Choroid plexus epithelial cell (primary cell): Measurements from ENCODE around the gene DNAH14.

ENCODE experiments used
- DNase-seq: peaks from one replicate; pipeline ENCODE4 v3.0.0-alpha.2; 2010; ENCODE audit warnings: low read depth
- H3K4me3 ChIP-seq: 2 replicates; pipeline ENCODE4 v1.5.1; 2011; ENCODE audit warnings: low read depth, mild to moderate bottlenecking, control low read depth, low read length, moderate library complexity
- CTCF ChIP-seq: conservative IDR thresholded peaks from 2 replicates; pipeline ENCODE4 v1.5.1; 2011; ENCODE audit warnings: low read depth, mild to moderate bottlenecking, control low read depth, inconsistent platforms, low read length, moderate library complexity

The DNAH14 gene

GRCh38 chr1:225428881-225429455 lies 499.5 kb downstream of the DNAH14 start:
- DNase-seq, result no peak
- peak overlapping the region; percentile 85 for H3K4me3 ChIP-seq
- TF ChIP-seq CTCF, result no peak

GRCh38 chr1:225430301-225430700 lies 500.8 kb downstream of the DNAH14 start:
- no peak for DNase-seq
- TF ChIP-seq CTCF, result no peak
- H3K4me3 ChIP-seq, result no peak overlapping the region

GRCh38 chr1:225431081-225431863 lies 501.8 kb downstream of the DNAH14 start:
- no peak for DNase-seq
- no peak overlapping the region for H3K4me3 ChIP-seq
- no peak for TF ChIP-seq CTCF

- DNase-seq, result no peak
- TF ChIP-seq CTCF, result no peak
- H3K4me3 ChIP-seq, result no peak overlapping the region
Measured at GRCh38 chr1:225434046-225434445, 504.6 kb downstream of the DNAH14 start.

- H3K4me3 ChIP-seq, result no peak overlapping the region
- no peak for DNase-seq
Measured at GRCh38 chr1:225435076-225435475, 505.6 kb downstream of the DNAH14 start.

GRCh38 chr1:225435487-225435886 lies 506.0 kb downstream of the DNAH14 start:
- no peak for TF ChIP-seq CTCF
- no peak overlapping the region for H3K4me3 ChIP-seq
- no peak for DNase-seq

More at GRCh38 chr1:225435076-225435475, 505.6 kb downstream of the DNAH14 start:
- no peak for TF ChIP-seq CTCF

- H3K4me3 ChIP-seq, result no peak overlapping the region
- DNase-seq, result no peak
- TF ChIP-seq CTCF, result no peak
Measured at GRCh38 chr1:225435957-225436392, 506.5 kb downstream of the DNAH14 start.
